ENCODE results near the gene OTOF. TPM values are rescaled to one million over a fixed set of nuclear protein-coding genes. Genes with fewer than 3 reads are reported as not detected.

Gene OTOF
- total RNA-seq, 2 donors from 2014 or later: not detected

GRCh38 chr2:26432859-26433258 lies 45.1 kb downstream of the OTOF start:
- Histone ChIP-seq H3K9ac (ENCODE audit: low read depth in 2 of 2, low read length in 2 of 2) (no peak overlapping the region), H3K36me3 (no peaks in the 10 kb centered on the region), H3K27ac (no peak overlapping the region), H3K4me3 (no peak overlapping the region), H3K4me1 (no peaks in the 10 kb centered on the region), H3K9me3 (no peaks in the 10 kb centered on the region), H3K27me3 (no peaks in the 10 kb centered on the region)
- DNase-seq: no peak
- no peak for TF ChIP-seq CTCF (IDR thresholded peaks at IDR 0.05)
- intact Hi-C loops (cut with DNase I): no loop called here

DNA sequence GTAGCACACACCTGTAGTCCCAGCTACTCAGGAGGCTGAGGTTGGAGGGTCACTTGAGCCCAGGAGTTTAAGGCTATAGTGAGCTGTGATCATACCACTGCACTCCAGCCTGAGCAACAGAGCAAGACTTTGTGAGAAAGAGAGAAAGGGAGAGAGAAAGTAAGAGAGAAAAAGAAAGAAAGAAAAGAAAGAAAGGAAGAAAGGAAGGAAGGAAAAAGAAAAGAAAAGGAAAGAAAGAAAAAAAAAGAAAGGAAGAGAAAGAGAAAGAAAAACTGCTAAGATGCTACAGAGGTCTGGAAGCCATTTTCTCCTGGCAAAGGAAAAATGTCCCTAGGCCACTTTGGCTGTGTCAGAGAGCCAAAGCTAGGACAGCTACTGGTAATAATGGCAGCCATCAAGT lies 45.6 kb downstream of the OTOF start:
- Histone ChIP-seq H3K27me3 (no peaks in the 10 kb centered on the region), H3K27ac (no peak overlapping the region)

GRCh38 chr2:26430826-26431225 lies 47.1 kb downstream of the OTOF start:
- intact Hi-C loops (cut with DNase I): no loop called here
- no peak overlapping the region for H3K9ac ChIP-seq (ENCODE audit: low read depth in 2 of 2, low read length in 2 of 2)
- no peaks in the 10 kb centered on the region for H3K9me3 ChIP-seq
- no peaks in the 10 kb centered on the region for H3K36me3 ChIP-seq
- no peak overlapping the region for H3K27ac ChIP-seq
- no peaks in the 10 kb centered on the region for H3K27me3 ChIP-seq
- H3K4me3 ChIP-seq: no peak overlapping the region
- TF ChIP-seq CTCF (IDR thresholded peaks at IDR 0.05): no peak
- DNase-seq: no peak
- no peaks in the 10 kb centered on the region for H3K4me1 ChIP-seq

More for the DNA sequence above, 45.6 kb downstream of the OTOF start:
- H3K9me3 ChIP-seq: no peaks in the 10 kb centered on the region
- intact Hi-C loops (cut with DNase I): no loop called here
- no peak for TF ChIP-seq CTCF (IDR thresholded peaks at IDR 0.05)
- no peak overlapping the region for H3K4me3 ChIP-seq
- H3K4me1 ChIP-seq: no peaks in the 10 kb centered on the region
- no peaks in the 10 kb centered on the region for H3K36me3 ChIP-seq
- H3K9ac ChIP-seq (ENCODE audit: low read depth in 2 of 2, low read length in 2 of 2): no peak overlapping the region
- no peak for DNase-seq

DNA sequence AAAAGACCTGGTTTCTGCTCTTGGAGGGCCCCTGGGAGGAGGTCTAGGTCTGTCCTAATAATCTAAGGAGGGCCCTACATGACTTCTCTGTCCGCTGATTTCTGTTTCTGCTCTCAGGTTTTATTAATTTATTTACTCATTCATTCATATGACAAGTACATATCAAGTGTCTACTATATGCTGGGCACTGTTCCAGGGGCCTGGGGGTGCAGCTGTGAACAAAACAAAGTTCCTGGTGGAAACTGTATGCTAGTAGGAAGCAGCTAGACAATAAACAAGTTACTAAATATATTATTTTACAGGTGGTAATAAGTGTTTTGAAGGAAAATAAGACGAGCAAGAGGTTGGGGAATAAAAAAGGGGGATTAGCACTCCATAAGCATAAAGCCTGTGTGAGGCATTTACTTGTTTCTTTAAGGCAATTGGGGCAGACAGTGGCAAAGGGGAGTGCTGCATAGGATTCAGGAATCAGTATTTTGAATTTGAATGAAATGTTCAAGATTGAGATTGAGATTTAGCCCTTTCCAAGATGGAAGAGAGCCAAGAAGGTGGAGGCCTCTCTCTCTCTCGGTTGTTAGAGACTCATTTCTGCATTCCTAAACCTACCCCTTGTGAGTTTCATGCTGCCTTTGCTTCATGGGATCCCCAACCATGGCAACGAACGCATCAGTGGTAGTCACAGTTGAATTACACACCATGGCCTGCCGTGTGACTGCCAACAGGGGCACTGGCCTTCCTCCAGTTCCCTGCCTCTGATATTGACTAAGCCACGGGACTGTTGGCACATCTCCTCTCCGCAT lies 47.9 kb downstream of the OTOF start:
- no peak overlapping the region for H3K27ac ChIP-seq
- no peak overlapping the region for H3K9ac ChIP-seq (ENCODE audit: low read depth in 2 of 2, low read length in 2 of 2)
- H3K36me3 ChIP-seq: no peaks in the 10 kb centered on the region
- no peak for DNase-seq
- H3K9me3 ChIP-seq: no peaks in the 10 kb centered on the region
- intact Hi-C loops (cut with DNase I): no loop called here
- no peaks in the 10 kb centered on the region for H3K27me3 ChIP-seq
- no peak overlapping the region for H3K4me3 ChIP-seq
- no peaks in the 10 kb centered on the region for H3K4me1 ChIP-seq
- TF ChIP-seq CTCF (IDR thresholded peaks at IDR 0.05): no peak

DNA sequence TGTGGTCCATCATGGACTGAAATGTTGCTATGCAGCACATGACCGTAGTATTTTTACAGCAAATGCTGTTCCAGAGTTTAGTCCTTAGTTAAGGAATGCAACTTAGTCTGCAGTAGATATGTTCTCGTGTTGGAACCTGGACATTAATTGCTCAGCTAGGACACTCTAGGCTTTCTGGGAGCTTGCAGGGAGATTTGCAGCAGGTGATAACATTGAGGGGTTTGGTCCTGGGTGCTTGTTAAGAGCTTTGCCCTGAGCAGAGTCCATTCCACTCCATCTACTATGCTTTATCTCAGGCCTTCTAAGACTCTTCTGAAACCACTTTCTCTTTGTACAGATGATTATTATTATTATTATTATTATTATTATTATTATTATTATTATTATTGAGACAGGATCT lies 49.1 kb downstream of the OTOF start:
- H3K4me3 ChIP-seq: no peak overlapping the region

More for the DNA sequence above, 49.1 kb downstream of the OTOF start:
- H3K9ac ChIP-seq (ENCODE audit: low read depth in 2 of 2, low read length in 2 of 2): no peak overlapping the region
- TF ChIP-seq CTCF (IDR thresholded peaks at IDR 0.05): no peak
- H3K36me3 ChIP-seq: no peaks in the 10 kb centered on the region
- intact Hi-C loops (cut with DNase I): no loop called here
- H3K9me3 ChIP-seq: no peaks in the 10 kb centered on the region
- no peaks in the 10 kb centered on the region for H3K27me3 ChIP-seq
- no peaks in the 10 kb centered on the region for H3K4me1 ChIP-seq
- no peak overlapping the region for H3K27ac ChIP-seq
- DNase-seq: no peak

All from colonic mucosa (tissue), 4 donors.